SKM-1 (cell line): ENCODE data around the gene OR9G4.
A peak's percentile ranks its signal among the peaks of the same experiment; 100 is the strongest.

Experiments used
- DNase-seq: peaks from one replicate; lab custom pipeline; 2025; ENCODE audit not compliant: unreplicated experiment; lab: John Stamatoyannopoulos, UW

Gene OR9G4

DNA sequence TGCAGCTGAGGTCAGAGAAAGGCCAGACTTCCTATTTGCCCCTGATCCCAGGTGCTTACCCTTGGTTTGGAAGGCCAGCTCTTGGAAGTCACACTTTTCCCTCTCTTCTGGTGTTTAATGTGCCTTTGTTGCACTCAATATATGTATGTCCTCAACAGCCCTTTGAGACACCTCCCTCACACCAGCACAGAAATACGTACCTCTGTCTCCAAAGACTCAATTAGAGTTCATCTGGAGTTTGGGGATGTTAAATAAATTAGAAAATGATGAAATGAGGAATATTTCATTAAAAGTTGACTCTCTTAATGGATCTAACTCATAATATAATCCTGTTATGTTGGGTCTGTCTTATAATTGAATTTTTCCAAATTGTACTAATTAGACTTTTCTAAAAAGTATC lies at the start of gene OR9G4:
Gene OR9G4 (minus strand): TSS at position 101 of the 400 bp plus-strand sequence. CDS start 4,931 bp downstream, outside the sequence.
- DNase-seq: no peak

DNA sequence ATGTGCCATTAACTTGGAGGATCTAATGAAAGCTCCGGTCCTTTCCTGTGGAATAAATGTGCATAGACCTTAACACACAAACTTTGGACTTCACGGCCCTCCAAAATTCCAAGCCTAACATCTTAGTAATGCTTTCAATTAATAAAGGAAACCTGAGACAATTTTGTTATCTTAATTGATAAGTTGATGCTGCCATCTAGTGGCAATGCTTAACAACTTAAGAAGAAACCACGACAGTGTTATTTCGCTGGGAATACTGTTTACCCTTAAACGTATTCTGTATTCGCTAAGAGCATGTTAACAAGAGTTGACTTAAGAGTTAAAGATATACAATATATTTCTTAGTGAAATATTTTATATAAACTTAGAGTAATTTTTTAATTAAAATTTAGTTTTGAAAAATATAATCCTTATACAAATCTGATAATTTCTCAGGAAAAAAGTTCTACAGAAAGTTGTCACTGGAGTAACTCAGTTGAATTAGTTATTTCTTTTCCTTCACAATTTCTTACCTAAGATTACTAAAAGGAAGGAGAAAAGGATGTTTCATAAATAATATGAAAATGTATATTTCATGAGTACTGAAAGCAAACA lies 35.0 kb upstream of the OR9G4 start:
- DNase-seq: peak; percentile 22

DNA sequence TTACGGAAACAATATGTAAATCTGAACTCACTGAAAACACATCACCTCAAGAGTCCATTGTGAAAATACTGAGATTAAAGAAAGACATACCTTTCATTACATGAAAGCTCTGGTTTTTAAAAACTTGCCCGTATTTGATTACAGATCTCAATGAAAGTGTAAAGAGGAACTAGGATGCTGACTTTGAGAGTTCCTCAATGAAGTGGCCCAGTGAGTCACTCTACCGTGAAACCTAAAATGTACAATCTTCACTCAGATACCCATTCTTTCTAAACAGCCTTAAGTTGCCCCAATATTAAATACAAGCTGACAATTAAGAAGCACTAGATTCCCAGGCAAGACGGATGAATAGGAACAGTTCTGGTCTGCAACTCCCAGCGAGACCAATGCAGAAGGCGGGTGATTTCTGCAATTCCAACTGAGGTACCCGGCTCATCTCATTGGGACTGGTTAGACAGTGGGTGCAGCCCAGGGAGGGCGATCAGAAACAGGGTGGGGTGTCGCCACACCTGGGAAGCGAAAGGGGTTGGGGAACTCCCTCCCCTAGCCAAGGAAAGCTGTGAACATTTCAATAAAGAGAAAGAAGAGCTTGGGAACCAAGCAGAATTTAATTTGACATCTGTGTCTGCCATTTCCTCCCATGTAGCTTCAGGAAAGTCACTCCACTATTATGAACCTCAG lies 33.8 kb upstream of the OR9G4 start:
- DNase-seq: peak; percentile 16

DNA sequence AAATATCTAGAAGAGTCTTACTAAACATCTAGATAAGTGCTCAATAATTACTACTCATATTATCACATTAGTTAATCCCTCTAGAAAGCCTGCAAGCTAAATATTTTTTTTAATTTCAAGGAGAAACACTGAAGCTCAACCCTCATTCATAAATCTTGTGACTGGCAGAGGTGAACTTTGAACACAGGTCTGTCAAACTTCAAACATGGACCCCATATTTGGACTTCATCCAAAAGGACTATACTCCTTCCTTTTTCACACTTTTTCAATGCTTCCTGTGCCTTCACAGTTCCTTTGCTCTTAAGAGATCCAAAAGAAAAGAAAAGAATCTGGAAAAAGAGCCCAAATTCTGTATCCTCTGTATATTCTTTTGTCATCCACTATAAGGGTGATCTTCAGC lies 28.3 kb upstream of the OR9G4 start:
- no peak for DNase-seq

DNA sequence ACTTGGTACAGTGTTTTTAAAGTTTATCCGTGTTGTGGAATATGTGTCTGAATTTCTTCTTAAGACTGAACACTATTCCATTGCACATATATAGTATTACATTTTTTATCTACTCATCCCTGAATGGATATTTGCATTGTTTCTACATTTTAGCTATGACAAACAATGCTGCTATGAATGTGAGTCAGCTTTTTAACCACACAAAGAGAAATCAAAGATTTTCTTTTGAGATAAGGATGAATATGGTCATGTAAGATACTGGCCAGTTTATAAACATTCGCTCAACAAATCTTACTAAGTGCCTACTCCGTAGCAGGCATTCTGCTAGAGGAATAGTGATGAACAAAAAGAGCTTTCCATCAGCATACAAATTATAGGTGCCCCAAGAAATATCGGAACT lies 16.5 kb upstream of the OR9G4 start:
- DNase-seq: no peak

DNA sequence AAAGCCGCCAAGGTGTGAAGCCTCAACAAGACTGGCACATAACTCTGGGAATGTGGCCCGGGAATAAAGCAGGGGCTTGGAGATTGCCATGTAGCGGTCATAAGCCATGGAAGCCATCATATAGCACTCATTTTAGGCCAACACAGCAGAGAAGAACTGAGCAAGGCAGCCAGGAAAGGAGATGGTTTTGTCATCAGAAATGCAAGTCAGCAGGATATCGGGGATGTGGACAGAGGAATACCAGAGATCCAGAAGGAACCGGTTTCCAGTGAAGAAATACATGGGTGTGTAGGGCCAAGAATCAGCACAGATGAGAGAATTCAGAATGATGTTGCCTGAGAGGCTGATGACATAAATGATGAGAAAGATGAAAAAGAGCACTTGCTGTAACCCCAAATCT lies 3.0 kb upstream of the OR9G4 start:
- no peak for DNase-seq

DNA sequence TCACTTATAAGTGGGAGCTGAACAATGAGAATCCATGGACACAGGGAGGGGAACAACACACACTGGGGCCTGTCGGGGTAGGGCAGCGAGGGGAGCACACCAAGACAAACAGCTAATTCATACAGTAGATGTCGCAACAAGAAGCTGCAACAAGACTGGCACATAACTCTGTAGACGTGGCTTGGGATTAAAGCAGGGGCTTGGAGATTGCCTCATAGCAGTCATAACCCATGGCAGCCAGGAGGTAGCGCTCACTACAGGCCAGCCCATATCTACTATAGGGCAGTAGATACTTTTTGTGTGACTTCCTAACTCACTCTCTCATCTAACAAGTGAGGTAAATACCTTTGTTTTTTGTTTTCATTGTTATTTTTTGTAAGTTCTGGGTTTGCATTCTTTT lies 1.7 kb upstream of the OR9G4 start:
- DNase-seq: no peak

DNA sequence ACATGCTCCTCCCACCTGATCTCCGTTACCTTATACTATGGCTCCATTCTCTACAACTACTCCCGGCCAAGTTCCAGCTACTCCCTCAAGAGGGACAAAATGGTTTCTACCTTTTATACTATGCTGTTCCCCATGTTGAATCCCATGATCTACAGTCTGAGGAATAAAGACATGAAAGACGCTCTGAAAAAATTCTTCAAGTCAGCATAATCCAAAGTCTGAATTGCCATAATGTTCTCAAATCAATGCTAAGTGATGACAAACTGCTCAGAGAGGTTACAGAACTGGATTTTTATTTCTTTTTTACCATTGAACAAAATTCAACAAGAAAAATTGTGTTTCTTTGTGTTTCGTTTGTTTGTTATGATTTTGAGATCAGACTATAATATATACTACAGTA lies 7.6 kb downstream of the OR9G4 start:
- DNase-seq: no peak

DNA sequence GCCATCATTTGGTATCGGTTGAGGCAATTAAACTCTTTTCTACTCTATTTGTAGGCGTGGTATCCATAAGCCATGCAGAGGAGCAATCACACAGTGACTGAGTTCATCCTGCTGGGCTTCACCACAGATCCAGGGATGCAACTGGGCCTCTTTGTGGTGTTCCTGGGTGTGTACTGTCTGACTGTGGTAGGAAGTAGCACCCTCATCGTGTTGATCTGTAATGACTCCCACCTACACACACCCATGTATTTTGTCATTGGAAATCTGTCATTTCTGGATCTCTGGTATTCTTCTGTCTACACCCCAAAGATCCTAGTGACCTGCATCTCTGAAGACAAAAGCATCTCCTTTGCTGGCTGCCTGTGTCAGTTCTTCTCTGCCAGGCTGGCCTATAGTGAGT lies 8.4 kb downstream of the OR9G4 start:
- DNase-seq: no peak

DNA sequence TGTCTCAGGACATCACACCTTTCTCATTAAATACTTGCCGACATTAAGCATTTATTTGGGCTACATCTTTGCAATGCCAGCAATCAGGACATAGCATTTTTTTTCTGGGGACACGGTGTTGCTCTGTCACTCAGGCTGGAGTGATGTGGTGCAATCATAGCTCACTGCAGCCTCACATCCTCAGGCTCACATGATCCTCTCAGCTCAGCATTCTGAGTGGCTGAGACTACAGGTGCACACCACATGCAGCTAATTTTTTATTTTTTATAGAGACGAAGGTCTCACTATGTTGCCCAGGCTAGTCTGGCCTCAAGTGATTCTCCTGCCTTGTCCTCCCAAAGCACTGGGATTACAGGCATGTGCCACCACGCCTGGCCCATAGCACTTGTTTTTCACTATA lies 28.0 kb downstream of the OR9G4 start:
- no peak for DNase-seq

DNA sequence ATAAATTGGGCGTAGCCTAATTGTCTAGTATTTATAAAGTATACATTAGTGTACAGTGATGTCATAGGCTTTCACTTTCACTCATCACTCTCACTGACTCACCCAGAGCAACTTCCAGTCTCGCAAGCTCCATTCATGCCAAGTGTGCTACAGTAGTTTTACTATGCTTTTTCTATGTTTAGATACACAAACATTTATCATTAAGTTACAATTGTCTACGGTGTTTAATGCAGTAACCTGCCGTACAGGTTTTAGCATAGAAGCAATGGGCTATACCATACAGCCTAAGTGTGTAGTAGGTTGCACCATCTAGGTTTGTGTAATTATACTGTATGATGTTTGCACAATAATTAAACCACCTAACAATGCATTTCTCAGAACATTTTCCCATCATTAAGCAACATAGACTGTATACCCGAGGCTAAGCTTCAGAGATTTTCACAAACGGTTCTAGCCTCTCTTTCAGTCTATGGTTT lies 32.1 kb downstream of the OR9G4 start:
- DNase-seq: no peak

DNA sequence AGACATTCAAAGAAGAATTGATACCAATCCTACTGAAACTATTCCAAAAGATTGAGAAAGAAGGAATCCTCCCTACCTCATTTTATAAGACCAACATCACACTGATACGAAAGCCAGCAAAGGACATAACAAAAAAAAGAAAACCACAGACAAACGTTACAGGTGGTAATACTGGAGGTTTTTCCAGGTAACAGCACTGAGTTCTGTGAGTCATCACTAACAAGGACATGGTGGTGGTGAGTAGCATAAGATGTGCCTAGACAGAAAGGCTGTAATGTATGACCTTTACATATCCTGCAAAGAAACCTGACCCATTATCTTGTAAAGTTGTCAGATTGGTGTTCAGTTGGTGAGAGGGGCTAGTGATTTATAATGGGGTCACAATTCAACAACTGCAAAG lies 34.3 kb downstream of the OR9G4 start:
- DNase-seq: no peak

DNA sequence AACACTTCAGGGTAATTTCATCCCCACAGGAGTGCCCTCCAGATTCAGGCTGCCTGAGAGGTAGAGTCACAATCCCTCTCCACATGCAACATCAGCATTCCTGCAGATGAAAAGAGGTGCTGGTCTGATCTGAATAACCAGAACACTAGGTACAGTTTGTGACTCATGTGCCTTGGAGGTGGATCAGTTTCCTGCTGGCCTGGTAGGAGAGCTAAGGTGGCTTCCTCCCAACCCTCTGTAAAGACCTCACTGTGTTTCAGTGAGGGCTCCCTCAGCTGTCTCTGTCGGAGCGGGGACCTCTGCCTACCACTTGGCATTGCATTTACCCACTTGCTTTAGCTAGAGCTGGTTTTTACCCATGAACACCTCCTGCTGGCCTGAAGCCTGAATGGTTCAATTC lies 42.0 kb downstream of the OR9G4 start:
- DNase-seq: no peak

DNA sequence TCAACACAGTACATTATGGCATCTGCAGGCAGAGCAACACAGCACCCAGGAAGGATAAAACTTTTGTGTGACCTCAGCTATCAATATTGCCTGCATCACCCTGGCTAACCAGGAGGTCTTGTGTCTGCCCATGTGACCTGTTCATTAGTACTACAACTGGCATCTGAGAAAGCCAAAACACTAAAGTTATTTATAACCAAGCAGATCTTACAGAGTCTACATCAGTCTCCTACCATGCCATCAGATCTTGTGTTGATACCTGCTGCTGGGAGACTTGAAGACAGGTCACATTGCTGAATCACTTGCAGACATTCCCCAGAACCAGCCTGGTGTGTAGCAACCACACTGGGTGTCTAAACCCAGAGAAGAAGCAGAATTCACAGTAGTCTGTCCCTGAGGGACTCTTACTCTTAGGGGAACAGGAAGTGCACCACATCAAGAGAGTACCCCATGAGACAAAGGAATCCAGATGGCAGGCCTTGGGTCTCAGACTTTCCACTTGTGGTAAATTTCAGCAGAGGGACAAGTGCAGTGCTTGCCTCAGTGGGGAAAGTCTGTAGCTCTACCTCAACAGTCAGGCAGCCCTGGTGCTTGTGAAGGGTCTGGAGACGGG lies 42.6 kb downstream of the OR9G4 start:
- DNase-seq: no peak

DNA sequence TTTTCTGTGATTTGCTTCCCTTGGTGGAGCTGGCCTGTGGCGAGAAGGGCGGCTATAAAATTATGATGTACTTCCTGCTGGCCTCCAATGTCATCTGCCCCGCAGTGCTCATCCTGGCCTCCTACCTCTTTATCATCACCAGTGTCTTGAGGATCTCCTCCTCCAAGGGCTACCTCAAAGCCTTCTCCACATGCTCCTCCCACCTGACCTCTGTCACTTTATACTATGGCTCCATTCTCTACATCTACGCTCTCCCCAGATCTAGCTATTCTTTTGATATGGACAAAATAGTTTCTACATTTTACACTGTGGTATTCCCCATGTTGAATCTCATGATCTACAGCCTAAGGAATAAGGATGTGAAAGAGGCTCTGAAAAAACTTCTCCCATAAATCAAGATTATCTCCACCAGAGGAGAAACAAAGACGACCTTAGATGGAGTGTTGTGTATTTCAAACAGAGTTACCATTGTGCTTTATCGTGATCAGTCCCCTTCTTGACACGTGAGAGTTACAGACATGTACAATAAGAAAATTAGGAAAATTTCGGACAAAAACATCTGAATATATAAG lies 47.5 kb downstream of the OR9G4 start:
- DNase-seq: no peak

DNA sequence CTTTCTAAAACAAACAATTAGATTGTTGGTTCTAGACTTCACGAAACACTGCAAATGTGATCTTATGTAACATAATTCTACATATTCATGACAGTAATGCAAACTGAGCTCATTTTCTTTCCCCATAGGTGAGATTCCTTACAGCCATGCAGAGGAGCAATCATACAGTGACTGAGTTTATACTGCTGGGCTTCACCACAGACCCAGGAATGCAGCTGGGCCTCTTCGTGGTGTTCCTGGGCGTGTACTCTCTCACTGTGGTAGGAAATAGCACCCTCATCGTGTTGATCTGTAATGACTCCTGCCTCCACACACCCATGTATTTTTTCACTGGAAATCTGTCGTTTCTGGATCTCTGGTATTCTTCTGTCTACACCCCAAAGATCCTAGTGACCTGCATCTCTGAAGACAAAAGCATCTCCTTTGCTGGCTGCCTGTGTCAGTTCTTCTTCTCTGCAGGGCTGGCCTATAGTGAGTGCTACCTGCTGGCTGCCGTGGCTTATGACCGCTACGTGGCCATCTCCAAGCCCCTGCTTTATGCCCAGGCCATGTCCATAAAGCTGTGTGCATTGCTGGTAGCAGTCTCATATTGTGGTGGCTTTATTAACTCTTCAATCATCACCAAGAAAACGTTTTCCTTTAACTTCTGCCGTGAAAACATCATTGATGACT lies 48.1 kb downstream of the OR9G4 start:
- DNase-seq: no peak

DNA sequence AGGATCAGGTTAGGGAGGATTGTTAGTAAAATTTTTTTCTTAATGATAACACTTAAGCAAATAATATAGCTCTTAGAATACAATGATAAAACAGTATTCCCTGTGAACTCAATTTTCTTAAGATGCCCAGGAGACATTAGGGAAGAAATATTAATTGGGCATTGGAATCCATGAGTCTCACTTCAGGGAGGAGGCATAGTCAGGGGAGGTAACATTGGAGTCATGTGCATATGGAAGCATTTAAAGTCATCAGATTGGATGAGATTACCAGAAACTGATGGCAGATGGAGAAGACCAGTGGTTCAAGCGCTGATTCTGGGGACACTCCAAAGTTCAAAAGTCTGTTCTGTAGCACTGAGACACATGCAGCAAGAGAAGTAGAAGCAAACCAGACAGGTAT lies 49.7 kb downstream of the OR9G4 start, which contains the start of gene OR9G1:
Gene OR9G1 (plus strand): TSS at position 301 of the 400 bp plus-strand sequence. CDS start 1,293 bp downstream, outside the sequence.
- DNase-seq: no peak

DNA sequence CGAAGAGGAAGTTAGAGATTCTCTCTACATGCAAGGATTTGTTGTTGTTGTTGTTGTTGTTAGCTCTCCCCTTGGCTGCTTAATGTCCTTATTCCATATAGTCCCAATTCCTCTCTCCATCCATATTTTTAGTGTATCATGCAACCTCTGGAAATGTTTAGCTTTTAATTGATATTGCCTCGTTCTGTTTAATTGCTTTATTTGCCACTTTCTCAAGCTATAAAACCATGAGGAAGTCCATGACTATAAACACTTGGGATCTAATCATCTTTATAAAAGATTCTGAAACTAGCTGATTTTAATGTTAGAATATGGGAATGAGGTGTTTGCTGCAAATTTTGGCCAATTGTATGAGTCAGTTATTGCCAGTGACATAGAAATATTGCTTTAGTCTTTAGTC lies 55.1 kb downstream of the OR9G4 start:
- DNase-seq: no peak
